HEK293T (cell line): ENCODE data around the gene INSC.

Source experiments
- BHLHE40 ChIP-seq: fragments of 450-650 bp; IDR thresholded peaks from 2 replicates; pipeline ENCODE4 v1.6.1; 2016; ENCODE audit warnings: mild to moderate bottlenecking, moderate library complexity, borderline replicate concordance
- CTBP1 ChIP-seq: fragments of 450-650 bp; IDR thresholded peaks from 2 replicates; pipeline ENCODE4 v1.6.1; 2016; ENCODE audit warnings: borderline replicate concordance
- ELF4 ChIP-seq: fragments of 450-650 bp; IDR thresholded peaks from 2 replicates; pipeline ENCODE4 v1.6.1; 2017; ENCODE audit warnings: antibody characterized with exemption
- FOXA1 ChIP-seq: fragments of 450-650 bp; IDR thresholded peaks from 2 replicates; pipeline ENCODE4 v1.6.1; 2016; ENCODE audit warnings: mild to moderate bottlenecking
- FOXK2 ChIP-seq: fragments of 450-650 bp; IDR thresholded peaks from 2 replicates; pipeline ENCODE4 v1.6.1; 2016; ENCODE audit warnings: mild to moderate bottlenecking
- LEF1 ChIP-seq: fragments of 450-650 bp; IDR thresholded peaks from 2 replicates; pipeline ENCODE4 v1.6.1; 2017; ENCODE audit warnings: mild to moderate bottlenecking, borderline replicate concordance
- PKNOX1 ChIP-seq: fragments of 450-650 bp; IDR thresholded peaks from 2 replicates; pipeline ENCODE4 v1.6.1; 2016
- SP1 ChIP-seq: fragments of 450-650 bp; IDR thresholded peaks from 2 replicates; pipeline ENCODE4 v1.6.1; 2017
- SUZ12 ChIP-seq: fragments of 450-650 bp; IDR thresholded peaks from 2 replicates; pipeline ENCODE4 v1.6.1; 2016; ENCODE audit warnings: mild to moderate bottlenecking

- TF ChIP-seq SP1 (no peak), BHLHE40 (no peak), FOXK2 (no peak), LEF1 (no peak; the same call in 1 of the 2 replicates), PKNOX1 (no peak), SUZ12 (no peak), CTBP1 (peak; percentile 43; the same call in 1 of the 2 replicates), FOXA1 (no peak), ELF4 (no peak)
These were observed 40.2 kb upstream of the INSC start for GRCh38 chr11:15074206-15075161.
